Limb (tissue), 2 donors: Measurements from ENCODE around the gene TANGO6.

Experiments
- DNase-seq, 2 donors: peaks; one replicate each; pipeline ENCODE4 v3.0.0-alpha.2; 2016; ENCODE audit errors: extremely low spot score in 2 of 2

TANGO6 gene

GRCh38 chr16:68860978-68861892 lies 17.9 kb downstream of the TANGO6 start:
- no peak for DNase-seq

GRCh38 chr16:68866933-68867332 lies 23.6 kb downstream of the TANGO6 start:
- no peak for DNase-seq

GRCh38 chr16:68869492-68870088 lies 26.3 kb downstream of the TANGO6 start:
- DNase-seq, result no peak

- DNase-seq, result no peak
Observed at GRCh38 chr16:68873635-68874471, 30.5 kb downstream of the TANGO6 start.

- no peak for DNase-seq
Observed at GRCh38 chr16:68875871-68876270, 32.5 kb downstream of the TANGO6 start.

- DNase-seq, result no peak
Observed at GRCh38 chr16:68883685-68884084, 40.4 kb downstream of the TANGO6 start.

- no peak for DNase-seq
Observed at GRCh38 chr16:68884401-68884800, 41.1 kb downstream of the TANGO6 start.

- DNase-seq, result no peak
Observed at GRCh38 chr16:68884861-68885720, 41.8 kb downstream of the TANGO6 start.

GRCh38 chr16:68887107-68887506 lies 43.8 kb downstream of the TANGO6 start:
- no peak for DNase-seq

GRCh38 chr16:68889508-68890150 lies 46.3 kb downstream of the TANGO6 start:
- no peak for DNase-seq

GRCh38 chr16:68892214-68892613 lies 48.9 kb downstream of the TANGO6 start:
- no peak for DNase-seq

- DNase-seq, result no peak
Observed at GRCh38 chr16:68892898-68893297, 49.6 kb downstream of the TANGO6 start.

- DNase-seq, result peak; percentile 59
Observed at GRCh38 chr16:68893710-68894705, 50.7 kb downstream of the TANGO6 start.

GRCh38 chr16:68894714-68895113 lies 51.4 kb downstream of the TANGO6 start:
- DNase-seq, result no peak

- DNase-seq, result no peak
Observed at GRCh38 chr16:68898026-68898425, 54.7 kb downstream of the TANGO6 start.

- DNase-seq, result no peak
Observed at GRCh38 chr16:68900009-68900408, 56.7 kb downstream of the TANGO6 start.

- peak; percentile 30 to 51 for DNase-seq
Observed at GRCh38 chr16:68902003-68902968, 59.0 kb downstream of the TANGO6 start.

- DNase-seq, result no peak
Observed at GRCh38 chr16:68902969-68903345, 59.6 kb downstream of the TANGO6 start.
